ENCODE results near the gene BCORL1.

Gene BCORL1

DNA sequence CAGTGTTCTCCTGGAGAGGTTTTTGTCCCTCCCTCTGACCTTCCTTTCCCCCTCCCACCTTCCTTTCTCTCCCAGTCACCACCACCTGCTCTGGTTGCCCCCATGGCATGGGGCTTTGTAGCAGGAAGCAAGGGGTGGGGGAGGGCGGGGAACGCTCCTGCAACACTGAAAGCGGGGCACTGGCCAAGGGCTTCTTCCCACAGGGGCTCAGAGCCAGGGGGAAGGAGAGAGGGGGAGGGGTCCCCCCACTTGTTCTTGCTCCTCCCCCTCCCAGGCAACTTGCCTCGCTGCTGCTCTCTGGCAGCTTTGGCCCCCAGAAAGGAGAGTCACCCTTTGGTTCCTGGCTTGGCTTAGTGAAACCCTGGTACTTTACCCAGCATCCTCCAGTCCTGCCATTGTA lies 48.4 kb downstream of the BCORL1 start:
- TF ChIP-seq CTCF (IDR thresholded peaks at IDR 0.05; ENCODE audit: insufficient read depth, low read depth, low read length, missing control alignments): no peak
- no peak for DNase-seq (ENCODE audit: low read depth)

DNA sequence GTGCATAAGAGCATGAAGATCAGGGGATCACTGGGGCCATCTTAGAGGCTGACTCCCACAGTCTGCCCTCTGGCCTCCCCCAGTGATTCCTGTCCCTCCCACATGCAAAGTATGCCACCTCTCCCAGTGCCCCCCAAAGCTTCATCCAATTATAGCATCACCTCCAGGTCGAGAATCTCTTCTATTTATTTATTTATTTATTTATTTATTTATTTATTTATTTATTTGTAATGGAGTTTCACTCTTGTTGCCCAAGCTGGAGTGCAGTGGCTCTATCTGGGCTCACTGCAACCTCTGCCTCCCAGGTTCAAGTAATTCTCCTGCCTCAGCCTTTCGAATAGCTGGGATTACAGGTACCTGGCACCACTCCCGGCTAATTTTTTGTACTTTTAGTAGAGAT lies 50.1 kb downstream of the BCORL1 start:
- no peak for DNase-seq (ENCODE audit: low read depth)
- no peak for TF ChIP-seq CTCF (IDR thresholded peaks at IDR 0.05; ENCODE audit: insufficient read depth, low read depth, low read length, missing control alignments)
- no peak overlapping the region for H3K4me3 ChIP-seq (ENCODE audit: low read depth, low read length)

More for the DNA sequence above, 48.4 kb downstream of the BCORL1 start:
- no peak overlapping the region for H3K4me3 ChIP-seq (ENCODE audit: low read depth, low read length)

DNA sequence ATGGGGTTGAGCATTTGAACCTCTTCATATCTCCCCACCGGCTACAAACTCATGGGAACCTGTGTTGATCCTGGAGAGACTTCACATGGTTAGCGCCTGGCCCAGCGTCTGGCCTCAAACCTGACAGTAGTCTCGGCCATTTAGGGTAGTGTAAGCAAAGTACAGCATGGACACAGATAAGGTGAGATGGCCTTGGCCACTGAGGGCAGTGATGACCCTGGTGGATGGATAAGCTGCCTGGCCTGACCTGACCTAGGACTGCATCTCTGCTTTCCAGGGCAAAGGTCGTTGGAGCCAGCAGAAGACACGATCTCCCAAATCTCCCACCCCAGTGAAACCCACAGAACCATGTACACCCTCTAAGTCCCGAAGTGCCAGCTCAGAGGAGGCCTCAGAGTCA lies 51.7 kb downstream of the BCORL1 start:
- TF ChIP-seq CTCF (IDR thresholded peaks at IDR 0.05; ENCODE audit: insufficient read depth, low read depth, low read length, missing control alignments): no peak
- no peak overlapping the region for H3K4me3 ChIP-seq (ENCODE audit: low read depth, low read length)
- no peak for DNase-seq (ENCODE audit: low read depth)

- TF ChIP-seq CTCF (IDR thresholded peaks at IDR 0.05; ENCODE audit: insufficient read depth, low read depth, low read length, missing control alignments): no peak
These were observed 57.4 kb downstream of the BCORL1 start for GRCh38 chrX:130039847-130040246.

GRCh38 chrX:130047416-130047815 lies 65.0 kb downstream of the BCORL1 start:
- TF ChIP-seq CTCF (IDR thresholded peaks at IDR 0.05; ENCODE audit: insufficient read depth, low read depth, low read length, missing control alignments): no peak
- H3K4me3 ChIP-seq (ENCODE audit: low read depth, low read length): no peak overlapping the region

More at GRCh38 chrX:130039847-130040246, 57.4 kb downstream of the BCORL1 start:
- DNase-seq (ENCODE audit: low read depth): no peak
- H3K4me3 ChIP-seq (ENCODE audit: low read depth, low read length): no peak overlapping the region

GRCh38 chrX:130048686-130049222 lies 66.3 kb downstream of the BCORL1 start:
- no peak for DNase-seq (ENCODE audit: low read depth)
- TF ChIP-seq CTCF (IDR thresholded peaks at IDR 0.05; ENCODE audit: insufficient read depth, low read depth, low read length, missing control alignments): no peak
- no peak overlapping the region for H3K4me3 ChIP-seq (ENCODE audit: low read depth, low read length)

More at GRCh38 chrX:130047416-130047815, 65.0 kb downstream of the BCORL1 start:
- DNase-seq (ENCODE audit: low read depth): no peak

DNA sequence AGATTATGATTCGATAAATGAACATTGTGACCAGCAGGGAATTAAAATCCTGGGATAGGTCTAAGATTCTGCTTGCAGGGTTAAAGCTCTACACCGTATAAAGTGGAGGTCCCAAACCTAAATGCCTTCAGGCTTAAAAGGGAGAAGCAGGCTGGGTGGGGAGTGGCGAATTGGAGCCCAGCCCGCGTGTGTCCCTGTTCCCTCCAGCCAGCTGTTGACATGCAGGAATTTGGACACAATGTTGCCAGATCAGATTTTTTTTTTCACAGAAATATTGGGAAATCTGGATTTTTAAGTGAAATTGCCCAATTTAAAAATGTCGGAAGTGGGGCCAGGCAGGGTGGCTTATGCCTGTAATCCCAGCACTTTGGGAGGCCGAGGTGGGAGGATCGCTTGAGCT lies 67.4 kb downstream of the BCORL1 start:
- DNase-seq (ENCODE audit: low read depth): no peak
- H3K4me3 ChIP-seq (ENCODE audit: low read depth, low read length): no peak overlapping the region
- TF ChIP-seq CTCF (IDR thresholded peaks at IDR 0.05; ENCODE audit: insufficient read depth, low read depth, low read length, missing control alignments): no peak

Measured in GM12865 (cell line).